Measurements from ENCODE around the gene SRMS.

SRMS gene, protein sequence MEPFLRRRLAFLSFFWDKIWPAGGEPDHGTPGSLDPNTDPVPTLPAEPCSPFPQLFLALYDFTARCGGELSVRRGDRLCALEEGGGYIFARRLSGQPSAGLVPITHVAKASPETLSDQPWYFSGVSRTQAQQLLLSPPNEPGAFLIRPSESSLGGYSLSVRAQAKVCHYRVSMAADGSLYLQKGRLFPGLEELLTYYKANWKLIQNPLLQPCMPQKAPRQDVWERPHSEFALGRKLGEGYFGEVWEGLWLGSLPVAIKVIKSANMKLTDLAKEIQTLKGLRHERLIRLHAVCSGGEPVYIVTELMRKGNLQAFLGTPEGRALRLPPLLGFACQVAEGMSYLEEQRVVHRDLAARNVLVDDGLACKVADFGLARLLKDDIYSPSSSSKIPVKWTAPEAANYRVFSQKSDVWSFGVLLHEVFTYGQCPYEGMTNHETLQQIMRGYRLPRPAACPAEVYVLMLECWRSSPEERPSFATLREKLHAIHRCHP

DNA sequence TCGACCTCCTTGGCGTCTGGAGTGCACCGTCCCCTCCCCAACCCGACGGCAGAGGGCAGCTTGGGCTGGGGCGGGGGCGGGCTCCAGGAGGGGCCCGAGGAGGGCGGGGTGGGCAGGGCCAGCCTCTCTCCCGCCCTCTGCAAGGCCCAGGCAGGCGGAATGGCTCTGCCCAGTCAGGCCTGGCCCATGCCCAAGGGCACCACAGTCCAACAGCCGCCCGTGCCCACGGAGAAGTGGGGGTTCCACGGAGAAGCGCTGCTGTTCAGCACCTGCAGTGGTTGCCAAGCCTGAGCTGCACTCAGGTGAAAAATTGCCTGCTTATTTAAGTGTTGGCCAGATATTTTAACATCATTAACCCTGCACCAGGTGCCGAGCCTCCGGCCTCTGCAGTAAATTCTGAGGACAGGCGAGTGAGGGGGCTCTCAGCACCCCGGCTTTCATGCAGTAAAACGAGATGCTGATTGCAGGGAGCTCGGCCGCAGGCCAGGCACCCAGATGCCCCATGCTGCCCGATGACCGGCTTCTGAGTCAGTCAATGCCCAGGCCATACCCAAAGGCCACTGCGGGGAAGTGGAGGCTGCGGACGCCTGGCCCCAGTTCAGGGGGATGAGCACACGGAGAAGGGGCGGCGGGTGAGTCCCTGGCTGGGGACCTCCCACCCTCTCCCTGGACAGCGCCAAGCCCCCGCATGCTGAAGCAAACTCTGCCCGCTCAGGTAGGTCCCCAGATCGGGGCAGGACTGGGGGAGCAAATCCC is at the start of gene SRMS:
Gene SRMS (minus strand): TSS at position 25 of the 756 bp plus-strand sequence. CDS start 286 bp downstream, outside the sequence.
- no peak for DNase-seq

DNA sequence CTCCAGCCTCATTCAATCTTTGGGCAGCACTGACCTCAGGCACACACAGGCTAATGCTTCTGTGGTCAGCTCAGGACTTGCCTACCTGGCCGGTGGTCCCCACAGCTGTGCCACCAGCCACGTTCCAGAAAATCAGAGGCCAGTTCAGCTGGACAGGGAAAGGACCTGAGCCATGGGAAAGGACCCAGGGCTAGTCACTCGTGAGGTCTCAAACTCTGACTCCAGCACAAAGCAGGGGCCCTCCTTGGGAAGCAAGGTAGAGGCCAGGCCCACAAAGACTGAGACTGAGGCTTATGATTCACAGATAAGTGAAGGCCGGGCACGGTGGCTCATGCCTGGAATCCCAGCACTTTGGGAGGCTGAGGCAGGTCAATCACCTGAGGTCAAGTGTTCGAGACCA is 48.9 kb upstream of the SRMS start:
- DNase-seq = no peak

DNA sequence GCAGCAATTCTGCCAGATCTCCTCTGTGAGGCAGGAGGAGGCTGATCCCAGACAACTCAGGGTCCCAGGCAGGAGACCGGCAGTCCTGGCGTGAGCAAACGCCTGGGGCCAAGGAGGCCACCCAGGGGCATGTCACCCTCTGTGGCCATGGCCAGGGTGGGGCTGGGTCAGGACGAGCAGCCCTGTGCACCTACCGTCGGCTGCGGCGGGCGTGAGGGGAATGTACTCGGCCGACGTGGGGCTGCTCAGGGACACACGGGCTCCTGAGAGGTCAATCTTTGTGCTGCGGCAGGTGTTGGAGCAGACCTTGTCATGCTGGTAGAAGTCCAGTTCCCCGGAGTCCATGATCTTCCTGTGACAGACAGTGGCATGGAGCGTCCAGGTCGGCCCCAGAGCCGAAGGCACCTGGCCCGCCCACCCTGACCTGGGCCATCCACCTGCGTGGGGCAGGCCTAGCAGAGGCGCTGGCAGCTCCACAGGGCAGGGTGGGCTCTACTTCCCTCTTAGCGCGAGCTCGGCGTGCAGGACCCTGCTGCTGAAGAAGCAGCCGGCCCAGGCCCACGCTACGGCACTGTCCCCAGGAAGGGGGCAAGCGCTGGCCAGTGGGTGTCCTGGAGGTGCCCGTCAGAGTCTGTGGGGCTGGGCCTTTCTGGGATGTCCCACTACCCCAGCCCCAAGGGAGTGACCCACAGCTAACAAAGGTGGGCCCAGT is 48.0 kb upstream of the SRMS start:
- no peak for DNase-seq

DNA sequence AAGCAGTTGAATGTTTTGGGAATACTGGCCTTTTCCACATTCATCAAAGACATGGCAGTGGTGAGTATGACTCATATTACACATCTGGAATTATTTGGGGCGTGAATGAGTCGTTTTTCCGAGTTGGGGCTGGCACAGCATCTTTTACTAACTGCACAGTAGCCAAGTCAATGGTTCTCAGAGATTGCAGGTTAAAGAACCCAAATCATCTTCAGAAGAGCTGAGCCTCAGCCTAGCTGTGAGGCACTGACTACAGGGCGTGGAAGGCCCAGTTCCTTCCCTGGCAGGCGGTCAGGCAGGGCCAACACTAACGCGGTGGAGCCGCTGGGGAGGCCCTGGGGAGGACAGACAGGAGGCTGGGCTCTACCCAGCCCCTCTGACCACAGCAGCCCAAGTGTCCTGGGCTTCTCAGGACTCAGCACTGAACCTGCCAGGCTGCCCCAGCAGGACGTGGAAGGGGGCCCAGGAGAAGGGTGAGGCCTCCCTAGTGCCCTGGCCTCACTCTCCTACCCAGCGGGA is 46.6 kb upstream of the SRMS start:
- no peak for DNase-seq

DNA sequence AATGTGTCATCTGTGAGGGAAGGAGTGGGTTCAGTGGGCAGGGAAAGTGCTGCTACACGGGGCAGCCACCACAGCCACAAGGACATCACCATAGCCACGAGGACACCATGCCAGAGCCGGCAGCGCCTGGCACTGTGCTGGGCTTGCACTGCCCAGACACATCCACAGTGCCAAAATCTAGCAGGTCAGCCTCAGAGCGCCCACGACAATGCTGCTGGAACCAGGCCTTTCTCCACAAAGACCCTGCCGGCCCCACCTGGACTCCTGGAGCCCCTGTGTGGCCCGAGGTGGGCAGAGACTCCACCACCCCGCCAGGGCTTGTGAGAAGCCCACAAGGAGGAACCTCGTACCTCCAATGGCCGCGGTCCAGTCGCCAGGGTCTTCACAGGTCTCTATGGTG is 45.1 kb upstream of the SRMS start:
- DNase-seq = no peak

DNA sequence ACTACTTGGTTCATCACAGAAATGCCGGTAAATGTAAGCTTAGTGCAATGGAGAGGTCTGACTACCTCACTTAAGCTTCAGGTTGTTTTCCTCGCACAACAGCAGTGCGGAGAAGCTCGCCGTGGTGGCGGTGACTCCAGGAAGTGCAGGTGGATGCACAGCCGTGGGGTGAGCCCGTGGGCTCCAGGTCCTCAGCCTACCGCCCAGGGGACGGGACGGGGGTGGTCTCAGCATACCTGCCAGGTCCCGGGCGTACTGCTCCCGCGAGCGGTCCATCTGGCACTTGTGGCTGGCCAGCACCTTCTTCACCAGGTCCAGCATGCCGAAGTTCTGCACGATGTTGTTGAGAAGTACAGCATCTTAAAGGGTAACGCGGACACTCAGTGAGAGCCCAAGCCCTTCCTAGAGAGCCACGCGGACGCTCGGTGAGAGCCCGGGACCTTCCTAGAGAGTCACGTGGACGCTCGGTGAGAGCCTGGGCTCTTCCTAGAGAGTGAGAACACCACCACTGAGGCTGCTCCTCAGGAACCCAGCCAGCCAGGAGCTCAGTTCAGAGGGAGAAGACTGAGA is 44.3 kb upstream of the SRMS start:
- DNase-seq = no peak

DNA sequence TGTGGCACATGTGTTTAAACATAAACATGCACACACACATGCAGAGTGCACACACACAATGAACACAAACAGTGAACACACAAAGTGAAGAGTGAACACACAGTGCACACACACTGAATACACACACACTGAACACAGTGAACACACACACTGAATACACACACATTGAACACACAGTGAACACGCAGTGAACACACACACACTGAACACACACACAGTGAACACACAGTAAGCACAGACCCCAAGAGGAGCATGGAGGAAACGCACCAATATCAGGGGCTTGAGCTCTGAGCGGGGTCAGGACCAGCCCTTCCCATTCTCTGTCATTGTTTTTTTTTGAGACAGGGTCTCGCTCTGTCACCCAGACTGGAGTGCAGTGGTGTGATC is 43.6 kb upstream of the SRMS start:
- DNase-seq = no peak

DNA sequence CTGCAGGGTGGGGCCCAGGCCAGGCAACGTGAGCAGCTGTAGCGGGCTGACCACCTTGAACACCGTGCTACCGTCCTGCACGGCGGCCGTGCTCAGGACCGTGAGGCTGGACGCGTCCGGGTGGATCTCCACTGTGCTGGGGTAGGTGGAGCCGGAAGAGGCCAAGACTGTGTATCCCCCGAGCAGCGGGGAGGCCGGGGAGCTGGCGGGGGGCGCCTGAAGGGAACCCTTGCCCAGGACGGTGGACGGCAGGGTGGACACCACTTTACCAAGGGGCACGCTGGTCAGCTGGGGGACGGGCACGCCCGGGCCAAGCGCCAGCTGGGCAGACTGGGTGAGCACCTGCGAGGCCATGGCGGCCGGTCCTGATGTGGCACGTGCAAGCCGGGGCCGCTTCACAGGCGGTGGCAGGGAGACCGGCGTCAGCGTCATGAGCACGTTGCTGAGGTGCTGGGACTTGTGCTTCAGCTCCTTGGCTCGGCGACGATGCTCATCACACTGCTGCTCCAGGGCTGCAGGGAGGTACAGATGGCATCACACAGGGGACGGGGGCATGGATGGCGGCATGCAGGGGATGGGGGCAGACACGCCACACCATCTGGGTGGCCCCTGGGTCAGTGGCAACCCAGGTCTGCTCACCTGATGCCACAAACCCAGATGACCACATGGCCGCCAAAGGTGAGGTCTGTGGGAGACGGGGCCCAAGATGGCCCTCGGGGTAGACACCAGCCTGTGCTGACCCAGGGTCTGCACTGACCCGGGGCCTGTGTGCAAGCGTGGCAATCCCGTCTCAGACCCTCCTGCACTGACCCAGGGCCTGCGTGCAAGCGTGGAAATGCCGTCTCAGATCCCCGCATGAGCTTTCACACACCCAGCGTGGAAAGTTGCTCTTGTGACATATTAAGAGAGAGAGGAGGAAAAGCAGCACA is 42.9 kb upstream of the SRMS start:
- DNase-seq = no peak

DNA sequence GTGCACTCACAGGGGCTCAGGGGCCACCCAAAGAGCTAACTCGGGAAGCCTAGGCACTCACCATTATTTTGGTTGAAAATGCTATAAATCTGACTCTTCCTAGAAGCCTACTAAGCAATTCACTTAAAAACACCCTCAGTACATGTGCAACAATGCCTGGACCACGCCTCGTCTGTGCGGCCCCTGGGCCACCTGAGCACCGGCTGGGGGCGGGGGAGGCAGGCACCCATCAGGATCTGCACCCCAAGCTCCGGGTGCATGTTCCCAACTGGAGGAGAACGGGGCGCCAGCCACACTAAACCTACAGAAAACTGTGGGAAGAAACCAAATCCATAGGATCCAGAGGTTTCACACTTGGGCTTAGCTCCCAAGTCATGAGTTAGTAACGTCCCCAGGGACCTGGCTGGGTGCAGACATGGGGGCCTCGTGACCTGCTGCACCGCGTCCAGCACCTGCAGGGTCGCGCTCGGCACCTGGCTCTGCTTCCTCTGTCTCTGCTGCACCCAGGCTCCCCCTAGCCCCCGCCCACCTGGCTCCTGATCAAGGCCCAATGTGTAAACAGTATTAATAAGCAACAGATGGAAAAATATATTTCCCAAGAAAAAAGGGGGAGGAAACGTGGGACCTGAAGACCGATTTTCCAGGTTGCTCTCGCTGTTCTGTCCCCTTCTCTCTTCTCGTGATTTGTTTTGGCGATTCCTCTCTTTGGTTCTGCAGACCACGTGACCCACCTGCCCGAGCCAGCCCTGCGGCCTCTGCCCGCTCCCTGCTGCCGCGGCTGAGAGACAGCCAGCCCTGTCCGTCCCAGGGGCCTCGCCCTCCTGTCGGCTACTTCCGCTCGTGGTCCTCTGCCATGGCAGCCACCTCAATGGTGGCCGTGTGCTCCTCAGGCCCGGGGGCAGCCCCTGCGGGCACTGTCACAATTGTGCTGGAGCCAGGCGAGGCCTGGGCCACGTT is 42.0 kb upstream of the SRMS start:
- no peak for DNase-seq

DNA sequence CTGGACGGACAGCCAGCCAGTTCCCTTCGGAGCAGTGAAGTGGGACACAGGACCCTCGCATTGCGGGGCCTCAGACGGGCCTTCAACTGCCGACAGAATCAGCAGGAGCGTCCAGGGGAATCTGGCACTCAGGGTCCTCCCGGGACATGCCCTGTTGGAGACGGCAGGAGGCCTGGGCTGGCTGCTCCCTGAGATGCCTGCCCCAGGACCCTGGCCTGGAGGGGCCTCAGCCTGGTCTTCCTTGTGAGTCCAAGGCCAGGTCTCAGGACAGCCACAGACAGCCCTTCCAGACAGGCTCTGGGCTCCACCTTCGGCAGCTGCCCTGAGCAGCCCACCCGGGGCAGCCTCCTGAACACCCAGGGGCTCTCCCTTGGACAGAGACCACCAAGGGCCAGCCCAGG is 41.1 kb upstream of the SRMS start:
- no peak for DNase-seq

DNA sequence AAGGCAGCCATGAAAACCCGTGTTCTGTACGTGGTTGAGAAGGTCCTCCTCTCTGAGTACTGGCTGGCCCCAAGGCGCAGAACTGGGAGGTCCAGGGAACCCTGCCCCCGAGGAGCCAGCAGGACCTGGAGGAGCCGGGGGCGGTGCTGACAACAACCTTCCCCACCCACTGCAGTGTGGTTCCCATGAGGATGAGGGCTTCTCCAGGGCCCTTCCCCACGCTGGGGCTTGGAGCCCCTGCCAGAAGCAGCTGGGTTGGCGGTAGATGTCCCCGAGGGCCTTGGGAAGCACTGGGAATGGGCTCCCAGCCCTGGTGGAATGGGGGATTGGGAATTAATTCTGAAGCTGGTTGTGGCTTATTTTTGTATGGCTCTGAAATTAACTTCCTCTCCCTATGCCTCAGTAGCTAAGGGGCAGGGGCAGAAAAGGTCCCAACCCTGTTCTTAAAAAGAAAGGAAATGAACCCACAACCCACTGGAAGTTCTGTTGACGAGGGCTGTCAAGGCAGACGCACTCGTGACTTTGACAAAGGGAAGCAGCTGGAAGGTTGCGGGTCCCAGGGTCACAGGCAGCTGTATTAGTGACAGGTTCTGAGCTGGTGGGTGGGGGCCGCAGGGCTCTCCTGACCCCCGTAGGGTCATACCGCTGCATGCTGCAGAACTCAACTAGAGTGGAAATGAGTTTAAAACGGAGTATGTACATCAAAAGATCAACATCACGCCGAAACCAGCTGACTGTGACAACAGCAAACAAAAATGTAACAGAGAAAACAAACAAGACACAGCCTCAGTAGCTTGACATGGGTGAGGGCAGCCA is 40.4 kb upstream of the SRMS start:
- no peak for DNase-seq

DNA sequence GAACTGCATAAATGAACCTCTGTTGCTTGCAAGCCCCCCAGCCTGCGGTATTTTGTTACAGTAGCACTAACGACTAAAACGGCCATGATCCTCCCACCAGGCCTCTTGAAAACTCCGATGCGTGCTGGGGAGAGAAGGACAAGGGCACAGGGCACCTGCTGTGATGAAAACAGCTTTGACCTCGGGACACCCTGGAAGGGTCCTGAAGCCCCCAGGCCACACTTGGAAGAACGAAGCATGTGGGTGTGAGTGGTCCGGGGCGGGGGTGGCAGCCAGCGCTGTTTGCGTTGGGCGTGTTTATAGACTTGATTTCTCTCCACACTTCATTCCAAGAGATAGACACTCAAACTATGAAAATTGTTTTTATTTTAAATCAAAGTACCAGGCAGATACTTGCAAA is 39.7 kb upstream of the SRMS start:
- DNase-seq = no peak

DNA sequence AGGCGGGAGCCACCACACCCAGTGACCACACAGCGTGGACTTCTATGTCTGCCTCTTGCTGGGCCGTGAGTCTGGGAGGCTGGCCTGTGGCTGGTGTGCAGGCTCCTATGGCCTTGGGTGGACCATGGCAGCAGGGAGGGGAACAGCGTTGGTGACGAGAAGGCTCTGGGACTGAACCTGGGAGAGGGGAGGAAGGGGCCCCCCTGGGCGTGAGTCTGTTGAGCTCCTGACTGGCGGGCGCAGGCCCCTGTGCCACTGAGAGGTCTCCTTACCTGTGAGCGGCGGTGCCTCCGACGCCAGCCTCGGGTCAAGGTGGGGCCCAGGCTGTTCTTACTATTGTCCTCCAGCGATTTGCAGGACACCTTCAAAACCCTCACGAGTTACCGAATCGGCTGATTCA is 39.2 kb upstream of the SRMS start:
- DNase-seq = no peak

DNA sequence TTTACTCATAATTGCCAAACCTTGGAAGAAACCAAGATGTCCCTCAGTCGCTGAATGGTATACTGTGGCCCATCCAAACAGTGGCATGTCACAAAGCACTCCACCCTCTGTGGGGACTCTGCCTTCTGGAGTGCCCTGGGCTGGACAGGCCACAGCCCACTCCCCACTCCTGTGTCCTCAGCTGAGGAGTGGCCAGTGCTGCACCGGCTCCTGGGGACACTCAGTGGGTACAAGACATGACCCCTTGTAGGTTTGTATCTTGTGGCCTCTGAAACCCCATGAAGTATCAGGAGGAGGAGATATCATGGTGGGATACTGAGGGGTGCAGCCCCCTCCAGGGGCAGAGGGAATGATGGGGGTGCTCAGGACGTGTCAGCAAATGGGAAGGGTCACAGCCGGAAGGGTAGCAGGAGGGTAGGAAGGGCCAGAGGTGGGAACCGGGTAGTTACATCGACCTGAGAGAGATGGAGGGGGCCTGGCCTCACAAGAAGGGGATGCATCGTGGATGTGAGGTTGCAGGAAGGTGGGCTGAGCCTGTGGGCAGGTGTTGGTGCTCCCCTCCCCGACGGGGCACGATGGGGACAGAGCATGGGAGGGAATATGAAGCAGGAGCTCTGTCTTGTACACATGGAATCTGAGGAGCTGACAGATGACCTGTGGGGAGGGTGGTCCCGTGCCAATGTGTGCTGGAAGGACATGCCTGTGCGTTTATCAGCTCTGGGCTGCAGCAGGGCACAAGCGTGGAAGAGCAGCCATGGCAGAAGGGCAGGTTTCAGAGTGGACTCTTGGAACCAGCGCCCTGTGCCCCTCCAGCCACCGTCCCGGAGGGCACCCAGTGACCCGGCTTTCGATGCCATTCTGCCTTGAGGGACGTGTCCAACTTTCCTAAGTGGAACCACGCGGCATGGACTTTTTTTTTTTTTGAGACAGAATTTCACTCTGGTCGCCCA is 38.3 kb upstream of the SRMS start:
- DNase-seq = no peak

DNA sequence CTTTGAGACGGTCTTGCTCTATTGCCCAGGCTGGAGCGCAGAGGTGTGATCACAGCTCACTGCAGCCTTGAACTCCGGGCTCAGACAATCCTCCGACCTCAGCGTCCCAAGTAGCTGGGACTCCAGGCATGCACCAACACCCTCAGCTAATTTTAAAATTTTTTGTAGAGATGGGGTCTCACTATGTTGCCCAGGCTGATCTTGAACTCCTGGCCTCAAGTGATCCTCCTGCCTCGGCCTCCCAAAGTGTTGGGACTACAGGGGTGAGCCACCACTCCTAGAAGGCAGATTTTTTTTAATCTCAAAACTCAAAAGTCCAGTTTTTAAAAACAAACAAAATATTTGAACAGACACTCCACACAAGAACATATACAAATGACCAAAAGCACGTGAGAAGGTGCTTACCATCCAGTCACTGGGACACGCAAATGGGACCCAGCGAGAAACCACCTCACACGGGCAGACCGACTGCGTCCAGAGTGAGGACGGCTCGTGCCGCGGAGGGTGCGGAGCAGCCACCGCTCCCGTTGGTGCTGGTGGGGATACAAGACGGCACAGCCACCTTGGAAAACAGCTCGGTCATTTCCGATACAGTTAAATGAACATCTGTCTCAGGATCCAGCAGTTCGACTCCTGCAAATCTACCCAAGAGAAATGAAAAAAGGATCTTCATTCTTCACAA is 35.0 kb upstream of the SRMS start:
- no peak for DNase-seq

DNA sequence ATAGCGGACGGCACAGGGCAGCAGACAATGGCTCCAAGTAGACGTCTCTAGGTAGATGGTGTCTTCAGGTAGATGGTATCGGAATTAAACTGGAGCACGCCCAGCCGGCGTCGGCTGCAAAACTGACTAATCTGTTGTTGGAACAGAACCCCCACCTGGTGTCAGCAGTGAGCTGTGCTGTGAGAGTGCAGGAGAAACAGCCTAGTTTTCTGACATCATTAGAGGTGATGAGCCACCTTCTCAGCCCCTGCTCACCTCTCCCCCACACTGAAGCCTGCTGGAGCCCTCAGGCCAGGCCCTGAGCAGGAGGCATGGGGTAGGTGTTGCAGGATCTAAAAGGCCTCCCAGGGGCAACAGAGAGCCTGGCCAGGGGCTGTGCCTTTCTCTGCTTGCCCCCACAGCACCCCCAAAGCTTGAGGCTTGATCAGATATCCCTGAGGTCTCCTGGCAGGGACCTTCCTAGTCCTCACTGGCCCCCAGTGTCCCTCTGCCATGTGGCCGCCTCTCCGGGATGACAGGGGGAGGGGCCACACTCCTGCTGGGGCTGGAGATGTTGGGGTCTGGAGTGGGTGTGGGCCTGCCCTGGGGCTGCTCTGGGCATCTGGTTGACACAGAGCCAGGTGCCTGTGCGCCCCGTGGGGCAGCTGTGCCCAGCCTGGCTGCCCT is 33.4 kb upstream of the SRMS start:
- DNase-seq = no peak

DNA sequence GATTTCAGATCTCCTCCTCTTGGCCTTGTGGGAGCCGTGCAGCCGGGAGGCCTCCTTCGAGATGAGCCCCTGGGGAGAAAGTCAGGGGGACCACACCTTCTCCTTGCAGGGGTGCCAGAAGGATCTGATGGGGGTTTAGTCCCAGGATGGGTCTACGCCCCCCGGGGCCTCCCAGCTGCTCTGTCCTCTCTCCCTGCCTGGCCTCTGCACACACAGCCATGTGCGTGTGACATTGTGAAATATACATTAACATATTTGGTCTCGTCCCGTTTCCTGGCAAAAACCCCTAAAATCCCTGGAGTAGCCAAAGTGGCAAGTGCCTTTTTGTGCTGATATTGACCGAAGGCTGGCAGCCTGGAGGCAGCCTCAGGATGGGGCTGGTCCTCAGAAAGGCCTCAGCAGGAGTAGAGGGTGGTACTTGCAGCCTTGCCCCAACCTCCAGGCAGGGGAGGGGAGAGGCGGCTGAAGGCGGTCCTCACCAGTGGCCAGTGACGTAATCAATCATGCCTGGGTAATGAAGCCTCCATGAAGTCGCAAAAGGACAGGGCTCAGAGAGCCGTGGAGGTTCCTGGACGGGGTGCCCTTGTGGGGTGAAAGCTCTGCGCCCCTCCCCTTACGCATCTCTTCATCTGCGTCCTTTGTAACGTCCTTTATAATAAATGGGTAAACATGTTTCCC is 31.6 kb upstream of the SRMS start:
- DNase-seq = no peak

All from NCI-H2081 treated with DMSO at 0.1 percent for 48 hours (cell line).